ENCODE data around the gene TMEM263. TPM values are rescaled to one million over a fixed set of nuclear protein-coding genes. Genes with fewer than 3 reads are reported as not detected.

The TMEM263 gene
- total and polyA plus RNA-seq, 2 of the 13 experiments (the other 11 are each of a cell fraction or from before 2014, with no cell fraction given): 25.9 to 58.6 TPM

DNA sequence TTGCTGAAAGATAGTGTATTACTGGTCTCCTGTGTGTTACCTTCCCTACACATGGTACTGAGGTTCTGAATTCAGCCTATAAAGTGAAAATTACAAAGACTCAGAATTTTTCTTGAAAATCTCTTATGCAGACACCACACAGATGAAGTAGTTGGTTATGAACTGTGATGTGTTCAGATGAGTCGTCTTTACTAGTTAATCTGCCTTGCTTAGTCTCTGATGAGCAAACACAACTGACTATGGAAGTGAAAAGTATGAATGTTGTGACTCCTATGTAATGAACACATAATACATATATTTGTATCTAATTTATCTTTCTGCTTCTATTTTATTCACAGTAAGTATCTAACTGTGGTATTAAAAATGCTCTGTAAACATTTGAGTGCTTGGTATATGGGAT lies 26.5 kb downstream of the TMEM263 start:
- 96% methylated on average over 1 of the region's 1 CpG for whole genome bisulfite sequencing (ENCODE audit: low lambda C conversion rate)
- no peaks in the 10 kb centered on the region; a peak in 1 of 5 replicates for H3K27me3 ChIP-seq (ENCODE audit: control insufficient read depth in 1 of 2, insufficient read depth in 2 of 2, low read length in 2 of 2)
- peaks cover 3 to 9% of the 10 kb centered on the region in 2 experiments; a peak in 1 of 5 replicates for H3K36me3 ChIP-seq (replicated peaks in 1 of 2; ENCODE audit: control insufficient read depth in 1 of 2, insufficient read depth in 2 of 2, low read length in 2 of 2)
- no peak for DNase-seq (ENCODE audit: low spot score)
- H3K79me2 ChIP-seq (ENCODE audit: insufficient read depth, low read length): peaks cover 16% of the 10 kb centered on the region
- BruUV-seq (replicated peaks): no TSS peak
- in situ Hi-C loops (cut with HindIII; ENCODE audit: extremely low pct_ligation_motif_present, low pct_unique_long_range_greater_than_20kb): no loop called here
- ChIA-PET POLR2A (interaction anchor here (2.0 kb wide), 1 partner anchor 26 kb away, joined by 7 read pairs; the partner anchor contains the start of gene TMEM263), CTCF (ENCODE audit: low intra/inter-chr PET ratio, low total read pairs) (no interaction called here)
- no peak overlapping the region for H3K9ac ChIP-seq (ENCODE audit: insufficient read depth, low read depth, low read length)
- FAIRE-seq: no peak
- no peaks in the 10 kb centered on the region for H3K9me3 ChIP-seq (ENCODE audit: low read length)
- intact Hi-C loops (cut with micrococcal nuclease; ENCODE audit: unreplicated experiment): no loop called here
- no peak overlapping the region for H3K27ac ChIP-seq (ENCODE audit: extremely low read length, insufficient read depth, low read length)
- H2AFZ ChIP-seq (ENCODE audit: low read length): no peak overlapping the region
- H4K20me1 ChIP-seq (ENCODE audit: insufficient read depth, low read length): no peaks in the 10 kb centered on the region
- ATAC-seq: no peak
- no peak overlapping the region for H3K4me3 ChIP-seq (replicated peaks in 1 of 3; ENCODE audit: insufficient read depth in 1 of 3, low read depth in 2 of 3, low read length in 3 of 3)
- peaks cover 40% of the 10 kb centered on the region for H3K4me1 ChIP-seq (ENCODE audit: insufficient read depth, low read length)
- H3K4me2 ChIP-seq (ENCODE audit: low read depth, low read length): no peak overlapping the region
- TF ChIP-seq, protein P1, sequence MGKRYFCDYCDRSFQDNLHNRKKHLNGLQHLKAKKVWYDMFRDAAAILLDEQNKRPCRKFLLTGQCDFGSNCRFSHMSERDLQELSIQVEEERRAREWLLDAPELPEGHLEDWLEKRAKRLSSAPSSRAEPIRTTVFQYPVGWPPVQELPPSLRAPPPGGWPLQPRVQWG (CRISPR knock-in tag; IDR thresholded peaks at IDR 0.05; ENCODE audit: borderline replicate concordance, low read depth): no peak
- no peak for TF ChIP-seq HNRNPH1 (optimal IDR thresholded peaks at IDR 0.05; ENCODE audit: low read depth, low read length)
- TF ChIP-seq ZNF230 (CRISPR knock-in tag; IDR thresholded peaks at IDR 0.05): no peak
- no peak for TF ChIP-seq CENPT (CRISPR knock-in tag; IDR thresholded peaks at IDR 0.05; ENCODE audit: low read depth)
- TF ChIP-seq SRSF9 (IDR thresholded peaks at IDR 0.05; ENCODE audit: borderline replicate concordance, insufficient read depth, low read depth, low read length, poor library complexity, severe bottlenecking): no peak
- TF ChIP-seq, protein P2, sequence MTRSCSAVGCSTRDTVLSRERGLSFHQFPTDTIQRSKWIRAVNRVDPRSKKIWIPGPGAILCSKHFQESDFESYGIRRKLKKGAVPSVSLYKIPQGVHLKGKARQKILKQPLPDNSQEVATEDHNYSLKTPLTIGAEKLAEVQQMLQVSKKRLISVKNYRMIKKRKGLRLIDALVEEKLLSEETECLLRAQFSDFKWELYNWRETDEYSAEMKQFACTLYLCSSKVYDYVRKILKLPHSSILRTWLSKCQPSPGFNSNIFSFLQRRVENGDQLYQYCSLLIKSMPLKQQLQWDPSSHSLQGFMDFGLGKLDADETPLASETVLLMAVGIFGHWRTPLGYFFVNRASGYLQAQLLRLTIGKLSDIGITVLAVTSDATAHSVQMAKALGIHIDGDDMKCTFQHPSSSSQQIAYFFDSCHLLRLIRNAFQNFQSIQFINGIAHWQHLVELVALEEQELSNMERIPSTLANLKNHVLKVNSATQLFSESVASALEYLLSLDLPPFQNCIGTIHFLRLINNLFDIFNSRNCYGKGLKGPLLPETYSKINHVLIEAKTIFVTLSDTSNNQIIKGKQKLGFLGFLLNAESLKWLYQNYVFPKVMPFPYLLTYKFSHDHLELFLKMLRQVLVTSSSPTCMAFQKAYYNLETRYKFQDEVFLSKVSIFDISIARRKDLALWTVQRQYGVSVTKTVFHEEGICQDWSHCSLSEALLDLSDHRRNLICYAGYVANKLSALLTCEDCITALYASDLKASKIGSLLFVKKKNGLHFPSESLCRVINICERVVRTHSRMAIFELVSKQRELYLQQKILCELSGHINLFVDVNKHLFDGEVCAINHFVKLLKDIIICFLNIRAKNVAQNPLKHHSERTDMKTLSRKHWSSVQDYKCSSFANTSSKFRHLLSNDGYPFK (CRISPR knock-in tag; IDR thresholded peaks at IDR 0.05; ENCODE audit: borderline replicate concordance): no peak
